Neural cell (in vitro differentiated cells): ENCODE data around the gene BCL2. TPM values are rescaled to one million over a fixed set of nuclear protein-coding genes. Genes with fewer than 3 reads are reported as not detected.

ENCODE experiments used
- H2AFZ ChIP-seq: fragments of 200-600, 300-800 bp; sonication (generic), shearing (Covaris generic); 2 replicates; pipeline ENCODE4 v1.6.0; 2014; ENCODE audit warnings: low read depth, mild to moderate bottlenecking, antibody characterized with exemption, low read length, moderate library complexity
- H3F3A ChIP-seq: fragments of 200-600 bp; shearing (Covaris generic); 2 replicates; pipeline ENCODE4 v1.6.1; 2016; ENCODE audit warnings: mild to moderate bottlenecking, moderate library complexity, mixed read lengths, antibody characterized with exemption, low read length; ENCODE audit not compliant: insufficient read depth, poor library complexity, severe bottlenecking
- H3K27ac ChIP-seq: fragments of 200-600, 300-800 bp; sonication (generic), shearing (Covaris generic); 2 replicates; pipeline ENCODE4 v1.5.1; 2014; ENCODE audit warnings: mild to moderate bottlenecking, low read length, moderate library complexity
- H3K27me3 ChIP-seq: fragments of 300-800, 200-600 bp; sonication (generic), shearing (Covaris generic); 2 replicates; pipeline ENCODE4 v1.6.0; 2014; ENCODE audit warnings: mild to moderate bottlenecking, low read depth, low read length, moderate library complexity; ENCODE audit not compliant: insufficient read depth
- H3K36me3 ChIP-seq: fragments of 300-800, 200-600 bp; sonication (generic), shearing (Covaris generic); 2 replicates; pipeline ENCODE4 v1.5.1; 2014; ENCODE audit warnings: mild to moderate bottlenecking, antibody characterized with exemption, low read length, moderate library complexity; ENCODE audit not compliant: insufficient read depth
- H3K4me2 ChIP-seq: fragments of 300-800, 200-600 bp; sonication (generic), shearing (Covaris generic); 2 replicates; pipeline ENCODE4 v1.6.0; 2014; ENCODE audit warnings: mild to moderate bottlenecking, low read length
- H3K4me3 ChIP-seq: fragments of 300-800, 200-600 bp; sonication (generic), shearing (Covaris generic); 2 replicates; pipeline ENCODE4 v1.5.1; 2014; ENCODE audit warnings: mild to moderate bottlenecking, low read length, moderate library complexity
- H3K79me2 ChIP-seq: fragments of 200-600 bp; shearing (Covaris generic); replicated peaks from 2 replicates; pipeline ENCODE4 v1.6.0; 2014; ENCODE audit warnings: mild to moderate bottlenecking, low read length, moderate library complexity; ENCODE audit not compliant: insufficient read depth
- H3K9ac ChIP-seq: fragments of 300-800, 200-600 bp; sonication (generic), shearing (Covaris generic); 2 replicates; pipeline ENCODE4 v1.6.1; 2016; ENCODE audit warnings: mild to moderate bottlenecking, low read length, mixed read lengths
- H3K9me2 ChIP-seq: fragments of 200-600 bp; shearing (Covaris generic); 2 replicates; pipeline ENCODE4 v1.6.1; 2016; ENCODE audit warnings: mild to moderate bottlenecking, low read length, mixed read lengths; ENCODE audit not compliant: insufficient read depth
- H3K9me3 ChIP-seq: fragments of 200-600, 300-800 bp; sonication (generic), shearing (Covaris generic); 2 replicates; pipeline ENCODE4 v1.6.1; 2016; ENCODE audit warnings: mild to moderate bottlenecking, mixed run types, low read length, moderate library complexity, mixed read lengths
- H4K20me1 ChIP-seq: fragments of 200-600 bp; shearing (Covaris generic); 2 replicates; pipeline ENCODE4 v1.6.1; 2016; ENCODE audit warnings: mild to moderate bottlenecking, mixed run types; ENCODE audit not compliant: insufficient read depth
- EP300 ChIP-seq: fragments of 450-650 bp; conservative IDR thresholded peaks from 2 replicates; pipeline ENCODE4 v1.6.1; 2014; ENCODE audit warnings: antibody characterized with exemption, mild to moderate bottlenecking, moderate library complexity; ENCODE audit not compliant: poor library complexity, severe bottlenecking
- SMC3 ChIP-seq: fragments of 450-650 bp; conservative IDR thresholded peaks from 2 replicates; pipeline ENCODE4 v1.6.1; 2014; ENCODE audit warnings: antibody characterized with exemption, mild to moderate bottlenecking, moderate library complexity; ENCODE audit not compliant: poor library complexity
- TAF1 ChIP-seq: IDR thresholded peaks from 2 replicates; pipeline ENCODE4 v1.6.1; 2012; ENCODE audit warnings: low read depth
- polyA plus RNA-seq: library from polyadenylated mRNA; depleted of rRNA; stranded (reverse); fragments of >200 nt; gene quantifications from 2 replicates; pipeline ENCODE4 v1.2.3, GENCODE V29; 2014
- TF ChIP-seq, protein P1 (sequence below): IDR thresholded peaks from 2 replicates; pipeline ENCODE4 v1.6.1; 2012; ENCODE audit warnings: borderline replicate concordance
- TF ChIP-seq, protein P2 (sequence below): fragments of 450-650 bp; IDR thresholded peaks from 2 replicates; pipeline ENCODE4 v1.5.1; 2014; ENCODE audit warnings: antibody characterized with exemption, mild to moderate bottlenecking, moderate library complexity; ENCODE audit not compliant: poor library complexity, severe bottlenecking

The BCL2 gene
- polyA plus RNA-seq, 1 donor from 2014 or later = 3.4 TPM

DNA sequence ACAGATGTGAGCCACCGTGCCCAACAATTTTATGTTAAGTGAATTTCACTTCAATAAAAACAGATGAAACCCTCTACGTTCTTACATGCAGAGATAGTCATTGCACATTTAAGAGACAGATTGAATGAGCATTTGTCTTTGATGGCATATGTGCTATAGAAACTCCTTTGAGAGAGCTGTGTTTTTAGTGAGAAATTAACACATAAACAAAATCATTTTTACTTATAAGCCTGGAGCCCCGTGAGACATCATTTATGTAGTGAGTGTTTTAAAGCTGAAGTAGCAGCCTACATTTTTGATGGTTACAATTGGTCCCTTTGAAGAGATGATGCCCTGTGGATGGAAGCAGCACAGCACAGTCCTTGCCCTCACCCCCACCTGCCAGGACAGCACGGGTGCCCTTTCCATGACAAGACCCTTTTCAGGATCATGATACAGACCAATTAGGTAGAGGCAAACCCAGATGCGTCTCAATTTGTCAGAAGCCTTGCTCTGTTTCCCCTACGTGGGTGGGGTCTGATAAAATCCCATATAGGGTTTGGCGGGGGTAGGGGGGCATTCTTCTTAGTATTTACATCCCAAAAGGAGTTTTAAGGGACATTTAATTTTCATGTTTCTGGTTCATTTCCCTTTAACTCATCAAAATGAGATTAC, 237.1 kb downstream of the BCL2 start:
- Histone ChIP-seq H3K9me3 (no peaks in the 10 kb centered on the region), H3K27ac (no peak overlapping the region), H3K4me2 (no peak overlapping the region), H3K27me3 (no peaks in the 10 kb centered on the region), H4K20me1 (no peaks in the 10 kb centered on the region), H3K36me3 (no peaks in the 10 kb centered on the region), H3K4me3 (no peak overlapping the region), H3K9me2 (no peaks in the 10 kb centered on the region), H2AFZ (no peak overlapping the region), H3F3A (no peaks in the 10 kb centered on the region), H3K79me2 (no peaks in the 10 kb centered on the region), H3K9ac (no peak overlapping the region)
- no peak for TF ChIP-seq TAF1

DNA sequence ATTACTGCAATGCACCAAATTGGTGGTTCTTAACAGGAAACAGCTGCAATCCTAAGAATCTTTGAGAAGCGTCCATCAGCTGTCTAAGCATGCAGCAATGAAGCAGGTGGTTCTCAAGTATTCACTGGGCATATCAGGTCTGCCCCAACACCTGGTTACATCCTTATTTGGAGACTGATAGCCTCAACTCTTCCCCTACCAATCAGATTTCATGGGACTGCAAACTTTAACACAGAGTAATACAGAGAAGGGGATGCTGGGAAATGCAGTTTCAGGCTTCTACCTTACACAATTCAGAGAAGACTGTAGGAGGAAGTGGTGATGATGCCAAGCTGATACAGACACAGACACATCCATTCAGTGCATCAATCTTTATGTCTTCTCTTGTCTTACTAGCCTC, 240.5 kb downstream of the BCL2 start:
- Histone ChIP-seq H3K9ac (no peak overlapping the region), H3K27me3 (no peaks in the 10 kb centered on the region), H3K9me3 (no peaks in the 10 kb centered on the region), H4K20me1 (no peaks in the 10 kb centered on the region), H3K36me3 (no peaks in the 10 kb centered on the region), H3K4me3 (no peak overlapping the region), H3F3A (no peaks in the 10 kb centered on the region), H3K27ac (no peak overlapping the region), H3K79me2 (no peaks in the 10 kb centered on the region), H2AFZ (no peak overlapping the region), H3K4me2 (no peak overlapping the region), H3K9me2 (no peaks in the 10 kb centered on the region)
- TF ChIP-seq EP300 (no peak), TAF1 (no peak), SMC3 (no peak)
- TF ChIP-seq, protein P1, sequence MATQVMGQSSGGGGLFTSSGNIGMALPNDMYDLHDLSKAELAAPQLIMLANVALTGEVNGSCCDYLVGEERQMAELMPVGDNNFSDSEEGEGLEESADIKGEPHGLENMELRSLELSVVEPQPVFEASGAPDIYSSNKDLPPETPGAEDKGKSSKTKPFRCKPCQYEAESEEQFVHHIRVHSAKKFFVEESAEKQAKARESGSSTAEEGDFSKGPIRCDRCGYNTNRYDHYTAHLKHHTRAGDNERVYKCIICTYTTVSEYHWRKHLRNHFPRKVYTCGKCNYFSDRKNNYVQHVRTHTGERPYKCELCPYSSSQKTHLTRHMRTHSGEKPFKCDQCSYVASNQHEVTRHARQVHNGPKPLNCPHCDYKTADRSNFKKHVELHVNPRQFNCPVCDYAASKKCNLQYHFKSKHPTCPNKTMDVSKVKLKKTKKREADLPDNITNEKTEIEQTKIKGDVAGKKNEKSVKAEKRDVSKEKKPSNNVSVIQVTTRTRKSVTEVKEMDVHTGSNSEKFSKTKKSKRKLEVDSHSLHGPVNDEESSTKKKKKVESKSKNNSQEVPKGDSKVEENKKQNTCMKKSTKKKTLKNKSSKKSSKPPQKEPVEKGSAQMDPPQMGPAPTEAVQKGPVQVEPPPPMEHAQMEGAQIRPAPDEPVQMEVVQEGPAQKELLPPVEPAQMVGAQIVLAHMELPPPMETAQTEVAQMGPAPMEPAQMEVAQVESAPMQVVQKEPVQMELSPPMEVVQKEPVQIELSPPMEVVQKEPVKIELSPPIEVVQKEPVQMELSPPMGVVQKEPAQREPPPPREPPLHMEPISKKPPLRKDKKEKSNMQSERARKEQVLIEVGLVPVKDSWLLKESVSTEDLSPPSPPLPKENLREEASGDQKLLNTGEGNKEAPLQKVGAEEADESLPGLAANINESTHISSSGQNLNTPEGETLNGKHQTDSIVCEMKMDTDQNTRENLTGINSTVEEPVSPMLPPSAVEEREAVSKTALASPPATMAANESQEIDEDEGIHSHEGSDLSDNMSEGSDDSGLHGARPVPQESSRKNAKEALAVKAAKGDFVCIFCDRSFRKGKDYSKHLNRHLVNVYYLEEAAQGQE = no peak
- TF ChIP-seq, protein P2, sequence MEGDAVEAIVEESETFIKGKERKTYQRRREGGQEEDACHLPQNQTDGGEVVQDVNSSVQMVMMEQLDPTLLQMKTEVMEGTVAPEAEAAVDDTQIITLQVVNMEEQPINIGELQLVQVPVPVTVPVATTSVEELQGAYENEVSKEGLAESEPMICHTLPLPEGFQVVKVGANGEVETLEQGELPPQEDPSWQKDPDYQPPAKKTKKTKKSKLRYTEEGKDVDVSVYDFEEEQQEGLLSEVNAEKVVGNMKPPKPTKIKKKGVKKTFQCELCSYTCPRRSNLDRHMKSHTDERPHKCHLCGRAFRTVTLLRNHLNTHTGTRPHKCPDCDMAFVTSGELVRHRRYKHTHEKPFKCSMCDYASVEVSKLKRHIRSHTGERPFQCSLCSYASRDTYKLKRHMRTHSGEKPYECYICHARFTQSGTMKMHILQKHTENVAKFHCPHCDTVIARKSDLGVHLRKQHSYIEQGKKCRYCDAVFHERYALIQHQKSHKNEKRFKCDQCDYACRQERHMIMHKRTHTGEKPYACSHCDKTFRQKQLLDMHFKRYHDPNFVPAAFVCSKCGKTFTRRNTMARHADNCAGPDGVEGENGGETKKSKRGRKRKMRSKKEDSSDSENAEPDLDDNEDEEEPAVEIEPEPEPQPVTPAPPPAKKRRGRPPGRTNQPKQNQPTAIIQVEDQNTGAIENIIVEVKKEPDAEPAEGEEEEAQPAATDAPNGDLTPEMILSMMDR = no peak

DNA sequence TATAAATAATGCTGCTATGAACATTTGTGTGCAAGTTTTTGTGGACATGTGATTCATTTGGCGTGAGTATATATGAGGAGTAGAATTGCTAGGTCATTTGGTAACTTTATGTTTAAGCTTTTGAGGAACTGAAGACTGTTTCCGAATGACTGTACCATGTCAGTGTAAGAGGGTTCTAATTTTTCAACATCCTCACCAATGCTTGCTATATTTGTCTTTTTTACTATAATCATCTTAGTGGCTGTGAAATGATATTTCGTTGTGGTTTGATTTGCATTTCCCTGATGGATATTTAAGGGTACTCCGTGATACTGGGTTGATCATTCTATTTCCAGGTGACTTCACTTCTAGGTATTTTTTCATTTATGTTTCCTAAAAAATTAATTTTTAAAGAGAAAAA, 241.1 kb downstream of the BCL2 start:
- Histone ChIP-seq H4K20me1 (no peaks in the 10 kb centered on the region), H3K79me2 (no peaks in the 10 kb centered on the region), H3K9ac (no peak overlapping the region), H3F3A (no peaks in the 10 kb centered on the region), H3K27me3 (no peaks in the 10 kb centered on the region), H2AFZ (no peak overlapping the region), H3K9me3 (no peaks in the 10 kb centered on the region), H3K4me2 (no peak overlapping the region), H3K36me3 (no peaks in the 10 kb centered on the region), H3K9me2 (no peaks in the 10 kb centered on the region), H3K4me3 (no peak overlapping the region), H3K27ac (no peak overlapping the region)
- TF ChIP-seq TAF1 (no peak), EP300 (no peak)
